ENCODE results near the gene IRF8.
"Not testable (repeated sequence)": the region's sequence is repeated elsewhere in the genome, so short reads cannot be mapped to it uniquely, and the experiment has no call there.

IRF8 gene

DNA sequence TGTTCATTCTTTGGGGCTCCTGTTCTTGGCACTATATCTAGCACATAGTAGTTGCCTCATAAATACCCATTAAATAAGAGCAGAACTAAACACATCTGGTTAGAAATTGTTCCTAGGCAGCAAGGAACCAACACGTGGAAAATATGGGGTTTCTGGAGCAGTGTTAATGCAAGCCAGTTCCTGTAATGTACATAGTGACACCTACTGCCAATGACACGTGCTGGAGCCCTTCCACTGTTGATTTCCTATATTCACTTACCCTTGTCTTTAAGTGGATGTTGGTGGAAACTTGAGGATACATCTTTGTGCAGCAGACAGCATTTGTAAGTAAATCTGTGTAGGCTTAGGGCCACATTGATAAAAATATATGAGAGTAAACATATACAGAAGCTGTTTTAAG, 1.6 kb upstream of the IRF8 start:
- no peak for DNase-seq

DNA sequence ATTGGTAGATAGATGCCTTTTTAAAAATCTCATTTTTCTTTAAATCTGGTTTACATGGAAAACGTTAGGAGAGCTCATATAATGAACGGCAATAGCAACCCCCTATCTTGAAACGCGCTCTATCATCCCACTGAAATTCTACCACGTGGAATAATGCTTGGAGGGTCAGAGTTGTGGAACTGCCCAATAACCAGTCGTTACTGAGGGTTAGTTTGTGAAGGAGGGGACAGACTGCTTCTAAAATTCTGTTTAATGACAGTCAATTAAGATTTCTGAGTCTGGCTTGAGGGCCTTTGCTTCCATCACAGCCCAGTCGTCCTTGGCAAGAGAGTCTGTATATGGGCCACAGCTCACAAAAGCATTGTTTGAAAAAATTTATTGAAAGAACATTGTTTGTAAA, 482 bp downstream of the IRF8 start:
- no peak for DNase-seq

DNA sequence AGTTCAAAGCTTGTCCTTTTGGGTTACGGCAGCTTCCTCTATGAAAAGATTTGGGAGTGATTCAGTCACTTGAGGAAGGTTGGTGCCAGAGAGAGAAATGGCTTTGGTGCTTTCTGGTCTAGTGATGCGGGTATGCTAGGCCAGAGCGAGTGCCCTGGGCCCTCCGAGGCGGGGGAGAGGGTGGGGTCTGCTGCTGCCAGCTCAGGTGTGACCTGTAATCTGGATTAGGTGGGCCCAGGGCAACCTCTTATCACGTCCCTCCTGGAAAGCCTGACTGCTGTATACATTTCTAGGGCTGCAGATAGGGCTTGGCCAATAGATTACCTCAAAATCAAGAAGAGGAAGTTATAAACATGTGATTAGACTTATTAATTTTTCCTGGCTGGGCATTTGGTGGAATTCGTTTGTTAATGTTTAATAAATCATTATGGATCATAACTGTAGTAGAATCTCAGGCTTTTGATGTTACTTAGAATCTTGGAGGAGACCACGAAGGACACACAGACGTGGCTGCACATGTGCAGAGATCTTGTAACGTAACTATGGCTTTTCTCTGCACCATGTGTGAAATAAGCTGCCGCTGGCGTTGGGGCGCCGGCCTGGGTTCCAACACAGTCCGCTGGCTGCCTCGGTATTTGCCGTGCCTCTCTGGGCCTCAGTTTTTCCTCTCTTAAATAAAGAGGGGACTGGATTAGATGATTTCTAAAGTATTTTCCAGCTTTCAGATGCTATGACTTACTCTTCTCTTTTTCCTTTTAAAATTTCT, 1.2 kb downstream of the IRF8 start:
- DNase-seq: no peak

GRCh38 chr16:85901110-85901509, 2.1 kb downstream of the IRF8 start:
- no peak for DNase-seq

- no peak for DNase-seq
These were observed 2.9 kb downstream of the IRF8 start for GRCh38 chr16:85901773-85902365.

- no peak for DNase-seq
These were observed 3.6 kb downstream of the IRF8 start for GRCh38 chr16:85902366-85903155.

- DNase-seq: no peak
These were observed 4.6 kb downstream of the IRF8 start for GRCh38 chr16:85903559-85903958.

- no peak for DNase-seq
These were observed 6.4 kb downstream of the IRF8 start for GRCh38 chr16:85905110-85906095.

DNA sequence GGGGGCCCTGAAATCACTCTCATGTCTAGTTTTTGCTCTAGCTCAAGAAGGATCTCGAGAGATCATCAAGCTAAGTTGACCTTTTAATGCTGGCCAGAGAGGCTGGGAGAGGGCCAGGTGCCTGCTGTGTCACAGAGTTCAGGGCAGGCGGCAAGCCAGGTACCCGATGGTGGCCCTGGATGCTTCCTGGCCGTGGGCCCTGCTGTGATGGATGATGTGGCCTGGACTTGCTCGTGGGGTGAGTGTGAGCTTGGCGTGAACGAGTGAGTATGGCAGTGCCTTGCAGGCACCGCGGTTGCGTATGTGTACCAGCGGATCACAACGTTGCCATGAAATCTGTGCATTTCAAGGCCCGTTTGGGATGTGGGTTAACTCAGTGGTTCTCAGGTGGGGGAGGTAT, 7.4 kb downstream of the IRF8 start:
- no peak for DNase-seq

GRCh38 chr16:85907231-85907630, 8.3 kb downstream of the IRF8 start:
- DNase-seq: not testable (repeated sequence)

- DNase-seq: no peak
These were observed 9.5 kb downstream of the IRF8 start for GRCh38 chr16:85908444-85908843.

DNA sequence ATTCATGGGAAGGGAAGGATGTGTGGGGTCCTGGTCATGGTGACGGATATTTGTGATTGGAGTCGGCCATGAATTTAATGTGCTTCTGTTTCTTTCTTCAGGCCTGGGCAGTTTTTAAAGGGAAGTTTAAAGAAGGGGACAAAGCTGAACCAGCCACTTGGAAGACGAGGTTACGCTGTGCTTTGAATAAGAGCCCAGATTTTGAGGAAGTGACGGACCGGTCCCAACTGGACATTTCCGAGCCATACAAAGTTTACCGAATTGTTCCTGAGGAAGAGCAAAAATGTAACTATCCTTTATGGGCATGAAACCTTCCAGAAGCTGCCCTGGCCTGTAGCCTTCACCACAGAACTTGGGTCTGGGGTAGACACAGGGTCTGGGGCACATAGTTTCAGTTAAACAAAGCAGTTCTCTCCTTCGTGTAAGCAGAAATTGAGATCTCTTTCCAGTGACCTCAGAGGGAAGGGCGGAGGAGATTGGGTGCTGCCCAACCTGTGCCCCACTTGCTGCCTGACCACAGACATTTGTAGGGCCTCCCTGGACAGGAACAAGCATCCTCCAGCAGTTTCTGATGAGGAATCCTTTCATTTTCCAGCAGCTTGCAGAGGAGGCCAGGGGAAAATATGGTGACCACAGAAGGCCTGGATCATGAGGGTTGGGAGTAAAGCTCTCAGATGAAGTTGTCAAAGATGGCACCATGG, 10.1 kb downstream of the IRF8 start:
- DNase-seq: no peak

DNA sequence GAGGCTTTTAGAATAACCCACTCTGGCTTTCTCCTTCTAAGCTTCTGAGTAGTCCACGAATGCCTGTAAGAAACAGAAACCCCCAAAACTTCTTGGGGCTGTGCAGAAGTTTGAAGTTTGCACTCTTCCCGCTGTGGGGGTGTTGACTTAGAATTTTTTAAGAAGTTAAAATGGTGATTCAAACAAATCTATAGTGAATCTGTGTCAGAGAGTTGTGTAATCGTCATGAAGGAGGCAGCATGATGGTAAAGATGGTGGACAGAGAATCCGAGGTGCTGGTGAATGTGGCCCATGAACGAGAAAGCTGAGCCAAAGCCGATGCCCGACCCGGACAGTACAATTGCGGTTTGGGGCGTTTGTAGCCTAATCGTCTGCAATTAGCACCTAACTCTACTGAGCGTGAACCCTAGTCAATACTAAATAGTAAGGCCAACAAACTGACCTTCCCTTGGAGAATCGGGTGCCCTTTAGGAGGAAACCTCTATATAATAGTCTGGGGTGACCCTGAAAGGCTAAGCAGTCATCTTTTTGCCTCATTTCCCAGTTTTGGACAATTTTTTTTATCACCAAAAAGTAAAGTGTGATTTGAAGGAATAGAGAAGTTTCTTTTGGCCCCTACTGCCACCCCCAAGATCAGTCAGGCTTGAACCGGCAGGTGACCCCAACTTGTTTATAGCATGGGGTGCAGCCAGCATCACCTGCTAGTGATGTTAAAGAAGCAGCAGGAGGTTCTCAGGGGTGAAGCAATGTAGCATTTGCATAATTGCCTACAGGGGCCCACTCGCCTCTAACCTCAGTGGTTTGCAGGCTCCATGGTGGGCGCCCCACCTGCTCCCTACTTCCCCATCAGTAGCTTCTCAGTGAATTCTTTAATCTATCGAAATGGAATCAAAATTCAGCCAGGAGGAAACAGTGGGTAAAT, 11.2 kb downstream of the IRF8 start:
- no peak for DNase-seq

DNA sequence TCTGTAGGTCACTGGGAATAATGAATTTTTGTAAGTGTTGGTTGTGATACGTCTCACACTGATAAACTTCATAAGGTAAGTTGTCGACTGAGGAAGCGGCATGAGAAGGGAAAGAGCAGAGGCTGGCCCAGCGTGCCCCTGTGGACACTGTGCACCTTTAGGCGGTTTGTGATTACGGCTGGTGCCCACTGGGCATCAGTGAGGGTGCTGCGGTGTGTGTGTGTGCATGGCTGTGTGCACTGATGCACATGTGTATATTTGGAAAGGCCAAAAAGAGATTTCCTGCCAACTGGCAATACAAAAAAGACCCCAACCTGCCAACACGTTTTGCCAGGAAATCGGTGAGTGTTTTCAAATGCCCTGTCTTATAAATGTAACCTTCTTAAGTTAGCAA, 11.9 kb downstream of the IRF8 start:
- no peak for DNase-seq

DNA sequence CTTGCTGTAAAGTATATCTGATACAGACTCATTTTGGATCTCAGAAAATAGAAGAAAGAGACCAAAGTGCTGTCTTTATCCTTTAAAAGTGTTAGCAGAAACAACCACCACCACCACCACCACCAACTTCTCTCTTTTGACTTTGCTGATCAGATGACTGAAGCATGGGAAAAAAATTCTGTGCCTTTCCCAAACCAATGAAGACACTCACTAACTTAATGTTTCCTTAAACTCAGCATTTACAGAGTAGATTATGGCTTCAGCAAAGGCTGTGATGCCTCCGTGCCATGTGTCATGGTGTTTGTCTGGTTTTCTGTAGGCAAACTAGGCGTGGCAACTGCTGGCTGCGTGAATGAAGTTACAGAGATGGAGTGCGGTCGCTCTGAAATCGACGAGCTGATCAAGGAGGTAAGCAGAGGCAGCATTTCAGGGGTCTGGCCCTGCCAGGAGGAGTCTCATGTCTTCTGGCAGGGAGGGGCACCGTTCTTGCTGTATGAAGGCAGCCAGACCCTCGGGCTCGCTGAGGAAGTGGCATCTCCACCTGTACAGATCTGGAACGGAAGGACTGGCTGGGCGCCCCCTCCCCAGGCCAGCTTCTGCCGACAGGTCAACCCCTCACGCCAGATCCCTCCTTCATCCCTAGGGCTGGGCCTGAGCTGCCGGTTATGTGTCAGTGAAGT, 12.4 kb downstream of the IRF8 start:
- no peak for DNase-seq

DNA sequence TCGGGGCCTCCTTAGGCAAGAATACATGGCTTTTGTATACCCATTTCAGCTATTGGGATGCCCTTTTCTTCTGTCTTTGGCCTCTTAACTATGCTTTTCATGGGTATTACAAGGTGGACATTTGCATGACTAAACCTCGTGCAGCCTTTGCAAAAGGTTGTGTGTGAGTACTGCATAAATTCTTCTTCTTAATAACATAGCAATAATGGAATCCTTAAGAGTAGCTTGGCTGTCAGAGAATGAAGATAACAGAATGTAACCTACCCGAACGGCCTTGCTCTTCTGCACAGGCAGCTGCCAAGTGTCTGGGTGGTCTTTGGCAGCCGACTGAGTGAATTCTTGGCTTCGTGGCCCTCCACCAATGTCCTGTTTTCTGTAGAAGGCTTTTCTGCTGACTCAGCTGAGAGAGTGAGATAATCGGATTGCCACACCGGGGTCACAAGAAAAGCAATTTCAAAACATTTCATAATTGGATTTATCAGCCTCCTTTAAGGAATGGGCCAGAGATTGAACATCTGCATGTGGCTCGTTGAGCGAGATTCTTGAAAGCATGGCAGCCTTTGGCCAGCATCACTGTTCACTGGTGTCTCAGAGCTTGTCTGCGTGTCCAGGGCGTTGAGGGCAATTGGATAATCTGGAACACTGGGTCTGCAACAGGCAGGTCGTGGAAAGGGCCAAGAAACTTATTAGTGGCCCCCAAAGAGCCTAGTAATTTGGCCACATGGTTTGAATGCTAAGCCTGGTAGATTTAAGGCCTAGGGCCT, 13.4 kb downstream of the IRF8 start:
- DNase-seq: no peak

GRCh38 chr16:85913141-85913601, 14.2 kb downstream of the IRF8 start:
- no peak for DNase-seq

GRCh38 chr16:85913688-85914422, 14.9 kb downstream of the IRF8 start:
- no peak for DNase-seq

GRCh38 chr16:85914423-85914794, 15.4 kb downstream of the IRF8 start:
- DNase-seq: no peak

Measured in NCI-H1092 treated with DMSO at 0.1 percent for 48 hours (cell line).